K562 (cell line): ENCODE measurements around the gene CNPY4. TPM values are rescaled to one million over a fixed set of nuclear protein-coding genes. Genes with fewer than 3 reads are reported as not detected.

ENCODE experiments used
- ARNT ChIP-seq, 2 experiments: fragments of 450-650 bp; IDR thresholded peaks; 2 replicates each; pipeline ENCODE4 v1.6.1; 2016; ENCODE audit warnings: mild to moderate bottlenecking in 1 of 2
- BCOR ChIP-seq: fragments of 450-650 bp; IDR thresholded peaks from 2 replicates; pipeline ENCODE4 v1.6.1; 2016
- BRD9 ChIP-seq: fragments of 450-650 bp; IDR thresholded peaks from 2 replicates; pipeline ENCODE4 v1.6.1; 2018; ENCODE audit warnings: low read depth; ENCODE audit not compliant: partially characterized antibody
- CAMTA2 ChIP-seq: fragments of 250-450 bp; sonication (Bioruptor Pico); conservative IDR thresholded peaks from 2 replicates; pipeline ENCODE4 v1.5.1; 2022
- CBX3 ChIP-seq, 2 experiments: IDR thresholded peaks; 1 replicate in 1 of 2; 2 replicates in 1 of 2; pipeline ENCODE4 v1.6.1; 2012; ENCODE audit warnings: inconsistent platforms in 2 of 2, low read length in 2 of 2, borderline replicate concordance in 1 of 2, control low read depth in 1 of 2
- CCNT2 ChIP-seq: IDR thresholded peaks from 2 replicates; pipeline ENCODE4 v1.6.1; 2011; ENCODE audit warnings: borderline replicate concordance, low read depth, mild to moderate bottlenecking, moderate library complexity, mixed read lengths, low read length; ENCODE audit not compliant: insufficient read length; ENCODE audit errors: extremely low read depth
- FIP1L1 ChIP-seq: fragments of 200-400 bp; formaldehyde crosslinking; IDR thresholded peaks from 2 replicates; pipeline ENCODE4 v1.6.1; 2018; ENCODE audit warnings: mild to moderate bottlenecking, low read depth, low read length; ENCODE audit not compliant: poor library complexity, severe bottlenecking
- GTF2E2 ChIP-seq: fragments of 200-800 bp; sonication (Bioruptor generic); IDR thresholded peaks from 2 replicates; pipeline ENCODE4 v1.6.1; 2016; ENCODE audit warnings: missing genetic modification characterization, missing compliant biosample characterization
- HOMEZ ChIP-seq: fragments of 250-450 bp; sonication (Bioruptor Pico); IDR thresholded peaks from 2 replicates; pipeline ENCODE4 v1.4.0; 2020; ENCODE audit warnings: mild to moderate bottlenecking, moderate library complexity
- IFI16 ChIP-seq: fragments of 250-450 bp; sonication (Bioruptor Pico); IDR thresholded peaks from 2 replicates; pipeline ENCODE4 v2.1.2; 2022; ENCODE audit warnings: mild to moderate bottlenecking, inconsistent platforms
- ILK ChIP-seq: fragments of 450-650 bp; IDR thresholded peaks from 2 replicates; pipeline ENCODE4 v1.6.1; 2016; ENCODE audit warnings: missing genetic modification characterization, low read depth, mild to moderate bottlenecking, missing compliant biosample characterization, moderate library complexity, borderline replicate concordance
- KAT7 ChIP-seq: sonication (generic); formaldehyde crosslinking; IDR thresholded peaks from 2 replicates; pipeline ENCODE4 v1.8.0; 2022; ENCODE audit warnings: missing genetic modification reagents, mild to moderate bottlenecking, borderline replicate concordance
- LARP7 ChIP-seq: fragments of 450-650 bp; IDR thresholded peaks from 2 replicates; pipeline ENCODE4 v1.6.1; 2016
- MCM3 ChIP-seq: fragments of 450-650 bp; IDR thresholded peaks from 2 replicates; pipeline ENCODE4 v1.6.1; 2016
- MTA2 ChIP-seq: fragments of 450-650 bp; IDR thresholded peaks from 2 replicates; pipeline ENCODE4 v1.6.1; 2016; ENCODE audit warnings: low read depth
- NFIX ChIP-seq: fragments of 250-450 bp; sonication (Bioruptor Pico); IDR thresholded peaks from 2 replicates; pipeline ENCODE4 v1.4.0; 2020; ENCODE audit warnings: low read depth, mild to moderate bottlenecking, moderate library complexity
- PKNOX1 ChIP-seq: fragments of 450-650 bp; IDR thresholded peaks from 2 replicates; pipeline ENCODE4 v1.6.1; 2016
- POLR2G ChIP-seq: fragments of 200-400 bp; formaldehyde crosslinking; IDR thresholded peaks from 2 replicates; pipeline ENCODE4 v1.6.1; 2017; ENCODE audit warnings: low read depth, mild to moderate bottlenecking, antibody characterized with exemption, low read length, moderate library complexity
- TRIM24 ChIP-seq, 2 experiments: fragments of 450-650 bp; IDR thresholded peaks; 2 replicates each; pipeline ENCODE4 v1.6.1; 2016
- ZBTB2 ChIP-seq: fragments of 450-650 bp; IDR thresholded peaks from 2 replicates; pipeline ENCODE4 v1.6.1; 2016; ENCODE audit warnings: antibody characterized with exemption
- ZNF354B ChIP-seq: fragments of 250-450 bp; sonication (Bioruptor Pico); IDR thresholded peaks from 2 replicates; pipeline ENCODE4 v1.4.0; 2020
- ZNF518B ChIP-seq: fragments of 250-450 bp; sonication (Bioruptor Pico); IDR thresholded peaks from 2 replicates; pipeline ENCODE4 v1.5.0; 2021; ENCODE audit warnings: mild to moderate bottlenecking, moderate library complexity
- ZNF644 ChIP-seq: fragments of 200-800 bp; sonication (Bioruptor generic); IDR thresholded peaks from 2 replicates; pipeline ENCODE4 v1.6.1; 2016; ENCODE audit warnings: low read depth, missing genetic modification characterization, missing compliant biosample characterization
- polyA plus RNA-seq, 8 experiments: library from polyadenylated mRNA; depleted of rRNA in 4 of 8; stranded (reverse) in 5 of 8; unstranded in 3 of 8; fragments of >200 nt; fragmentation: Nextera tagmentation in 2 of 8; fragmentation: Illumina TruSeq in 1 of 8; extraction: Ambion mirVana in 2 of 8; extraction: Trizol in 1 of 8; gene quantifications; 2 replicates each; pipeline versions ENCODE4 v1.2.1 to v1.2.3, GENCODE V29; 2011 to 2014; ENCODE audit warnings: inconsistent platforms in 1 of 8, missing spikeins in 1 of 8
- total RNA-seq, 7 experiments: library from RNA; depleted of rRNA in 6 of 7; stranded (reverse); fragments of >200 nt in 6 of 7; fragmentation: Illumina TruSeq in 2 of 7; extraction: Trizol in 2 of 7; gene quantifications; 2 replicates each; pipeline versions ENCODE4 v1.2.1 to v1.2.3, GENCODE V29; 2011 to 2021; ENCODE audit warnings: low replicate concordance in 1 of 7

CNPY4 gene
- total and polyA plus RNA-seq, 9 of the 15 experiments (the other 6 are each of a cell fraction or from before 2014, with no cell fraction given), result 1.9 to 11.2 (median 7.0) TPM

- peak; percentile 54 for TF ChIP-seq PKNOX1
- 0 out of 2 replicates have a peak, but pooled peaks have one; percentile 44 for TF ChIP-seq LARP7
- TF ChIP-seq HOMEZ, result no peak
- TF ChIP-seq CBX3 (IDR thresholded peaks at IDR 0.05; ENCODE audit: borderline replicate concordance in 1 of 2, low read length in 2 of 2), result peak in 1 of 2 experiments; percentile 42; a peak in 1 of 3 replicates
- TF ChIP-seq BCOR, result peak; percentile 34; the same call in 1 of the 2 replicates
- 0 out of 4 replicates have a peak, but pooled peaks of 1 of the 2 experiments have one; percentile 42 for TF ChIP-seq ARNT (IDR thresholded peaks at IDR 0.05)
- no peak for TF ChIP-seq ILK
- TF ChIP-seq CCNT2, result peak; percentile 95
- no peak for TF ChIP-seq ZNF644 (tag)
- no peak for TF ChIP-seq MTA2
- TF ChIP-seq IFI16 (CRISPR knock-in tag), result no peak
- 0 out of 2 replicates have a peak, but pooled peaks have one; percentile 41 for TF ChIP-seq CAMTA2 (CRISPR knock-in tag)
- peak; percentile 50 for TF ChIP-seq FIP1L1
- TF ChIP-seq BRD9, result peak; percentile 3
- no peak for TF ChIP-seq NFIX
- TF ChIP-seq TRIM24 (IDR thresholded peaks at IDR 0.05), result peak; percentile 31 to 73; a peak in 2 of 4 replicates
- no peak for TF ChIP-seq KAT7
- TF ChIP-seq POLR2G, result peak; percentile 90
- TF ChIP-seq GTF2E2, result 0 out of 2 replicates have a peak, but pooled peaks have one; percentile 35
- TF ChIP-seq ZNF518B, result no peak
- no peak for TF ChIP-seq ZNF354B (CRISPR knock-in tag)
- no peak for TF ChIP-seq MCM3
- peak; percentile 23; the same call in 1 of the 2 replicates for TF ChIP-seq ZBTB2
Measured at GRCh38 chr7:100100420-100101015, 18.9 kb upstream of the CNPY4 start (continued).
